ENCODE data around the gene KCNK10.

KCNK10 gene

GRCh38 chr14:88321692-88322503 lies 1.2 kb downstream of the KCNK10 start:
- FAIRE-seq: no peak

GRCh38 chr14:88318406-88318805 lies 4.7 kb downstream of the KCNK10 start:
- FAIRE-seq: no peak

GRCh38 chr14:88316521-88316920 lies 6.5 kb downstream of the KCNK10 start:
- FAIRE-seq: no peak

- no peak for FAIRE-seq
Measured at GRCh38 chr14:88312257-88312656, 10.8 kb downstream of the KCNK10 start.

GRCh38 chr14:88311780-88312179 lies 11.3 kb downstream of the KCNK10 start:
- no peak for FAIRE-seq

- no peak for FAIRE-seq
Measured at GRCh38 chr14:88310449-88310848, 12.6 kb downstream of the KCNK10 start.

- no peak for FAIRE-seq
Measured at GRCh38 chr14:88310021-88310420, 13.0 kb downstream of the KCNK10 start.

- no peak for FAIRE-seq
Measured at GRCh38 chr14:88305528-88306322, 17.3 kb downstream of the KCNK10 start.

GRCh38 chr14:88303041-88303440 lies 20.0 kb downstream of the KCNK10 start:
- FAIRE-seq: no peak

- FAIRE-seq: no peak
Measured at GRCh38 chr14:88301381-88301780, 21.7 kb downstream of the KCNK10 start.

- no peak for FAIRE-seq
Measured at GRCh38 chr14:88300817-88301216, 22.3 kb downstream of the KCNK10 start.

GRCh38 chr14:88299865-88300530 lies 23.1 kb downstream of the KCNK10 start:
- no peak for FAIRE-seq

GRCh38 chr14:88297306-88297705 lies 25.8 kb downstream of the KCNK10 start:
- no peak for FAIRE-seq

- no peak for FAIRE-seq
Measured at GRCh38 chr14:88296351-88296750, 26.7 kb downstream of the KCNK10 start.

- FAIRE-seq: no peak
Measured at GRCh38 chr14:88289996-88290395, 33.1 kb downstream of the KCNK10 start.

GRCh38 chr14:88289234-88289633 lies 33.8 kb downstream of the KCNK10 start:
- FAIRE-seq: no peak

GRCh38 chr14:88286309-88286708 lies 36.8 kb downstream of the KCNK10 start:
- no peak for FAIRE-seq

- FAIRE-seq: no peak
Measured at GRCh38 chr14:88281447-88281846, 41.6 kb downstream of the KCNK10 start.

- FAIRE-seq: no peak
Measured at GRCh38 chr14:88276923-88277596, 46.0 kb downstream of the KCNK10 start.

GRCh38 chr14:88272390-88273269 lies 50.4 kb downstream of the KCNK10 start:
- no peak for FAIRE-seq

GRCh38 chr14:88271205-88271604 lies 51.9 kb downstream of the KCNK10 start:
- FAIRE-seq: no peak

- FAIRE-seq: no peak
Measured at GRCh38 chr14:88270776-88271175, 52.3 kb downstream of the KCNK10 start.

Data from islet of Langerhans (tissue), 1 donor.